Astrocyte of the cerebellum (primary cell): ENCODE data around the gene DUOX1.

Experiments used
- DNase-seq: peaks from one replicate; pipeline ENCODE4 v3.0.0-alpha.2; 2011; ENCODE audit warnings: low read depth
- H3K4me3 ChIP-seq: 2 replicates; pipeline ENCODE4 v1.5.1; 2011; ENCODE audit warnings: mild to moderate bottlenecking, low read depth, low read length, moderate library complexity
- CTCF ChIP-seq: IDR thresholded peaks from 2 replicates; pipeline ENCODE4 v1.5.1; 2012; ENCODE audit warnings: low read length, low read depth, moderate library complexity, mild to moderate bottlenecking; ENCODE audit errors: missing control alignments
- in situ Hi-C: cut with HindIII; loops from 2 replicates; pipeline ENCODE4 v1.10.0; 2017; ENCODE audit warnings: low sequenced_read_pairs

Gene DUOX1

GRCh38 chr15:45089712-45090373 lies 40.0 kb upstream of the DUOX1 start:
- DNase-seq, result no peak
- no peak overlapping the region for H3K4me3 ChIP-seq
- in situ Hi-C loops, result no loop called here
- TF ChIP-seq CTCF, result no peak

- DNase-seq, result no peak
- no peak for TF ChIP-seq CTCF
- in situ Hi-C loops, result no loop called here
- H3K4me3 ChIP-seq, result no peak overlapping the region
Measured at GRCh38 chr15:45091161-45091560, 38.6 kb upstream of the DUOX1 start.

GRCh38 chr15:45091576-45091975 lies 38.2 kb upstream of the DUOX1 start:
- DNase-seq, result no peak
- in situ Hi-C loops, result no loop called here
- no peak overlapping the region for H3K4me3 ChIP-seq
- no peak for TF ChIP-seq CTCF

- TF ChIP-seq CTCF, result no peak
- H3K4me3 ChIP-seq, result no peak overlapping the region
- in situ Hi-C loops, result no loop called here
- DNase-seq, result no peak
Measured at GRCh38 chr15:45093013-45093412, 36.8 kb upstream of the DUOX1 start.

GRCh38 chr15:45093622-45094357 lies 36.0 kb upstream of the DUOX1 start:
- TF ChIP-seq CTCF, result no peak
- no peak overlapping the region for H3K4me3 ChIP-seq
- in situ Hi-C loops, result no loop called here
- DNase-seq, result no peak

- TF ChIP-seq CTCF, result no peak
- no peak overlapping the region for H3K4me3 ChIP-seq
- DNase-seq, result no peak
- in situ Hi-C loops, result no loop called here
Measured at GRCh38 chr15:45094358-45094730, 35.5 kb upstream of the DUOX1 start.
